HepG2 (cell line): ENCODE data around the gene SRSF2. TPM values are rescaled to one million over a fixed set of nuclear protein-coding genes. Genes with fewer than 3 reads are reported as not detected.
A peak's percentile ranks its signal among the peaks of the same experiment; 100 is the strongest.

Experiments used
- CSRNP1 ChIP-seq: sonication (generic); formaldehyde crosslinking; IDR thresholded peaks from 2 replicates; pipeline ENCODE4 v1.8.1; 2023; ENCODE audit warnings: mild to moderate bottlenecking, missing genetic modification reagents
- DPF2 ChIP-seq: sonication (generic); formaldehyde crosslinking; IDR thresholded peaks from 2 replicates; pipeline ENCODE4 v1.4.0; 2020; ENCODE audit warnings: mild to moderate bottlenecking, low read depth, missing genetic modification reagents, borderline replicate concordance
- FOXM1 ChIP-seq: sonication (generic); formaldehyde crosslinking; IDR thresholded peaks from 2 replicates; pipeline ENCODE4 v1.5.0; 2020; ENCODE audit warnings: missing genetic modification reagents
- GTF3A ChIP-seq: sonication (generic); formaldehyde crosslinking; conservative IDR thresholded peaks from 2 replicates; pipeline ENCODE4 v1.4.0; 2020; ENCODE audit warnings: mild to moderate bottlenecking, missing genetic modification reagents
- HNF4A ChIP-seq: sonication (generic); formaldehyde crosslinking; IDR thresholded peaks from 2 replicates; pipeline ENCODE4 v1.4.0; 2020; ENCODE audit warnings: missing genetic modification reagents
- HNRNPH1 ChIP-seq: fragments of 200-400 bp; formaldehyde crosslinking; optimal IDR thresholded peaks from 2 replicates; pipeline ENCODE3; 2017; ENCODE audit warnings: mild to moderate bottlenecking, low read depth, low read length
- MXI1 ChIP-seq: IDR thresholded peaks from 3 replicates; pipeline ENCODE4 v1.6.1; 2012; ENCODE audit warnings: low read depth, low read length, inconsistent platforms, borderline replicate concordance
- MYC ChIP-seq: sonication (generic); formaldehyde crosslinking; IDR thresholded peaks from 2 replicates; pipeline ENCODE4 v1.9.0; 2021; ENCODE audit warnings: missing genetic modification reagents, borderline replicate concordance
- SIN3B ChIP-seq: fragments of 150-350 bp; IDR thresholded peaks from 2 replicates; pipeline ENCODE4 v1.6.1; 2014; ENCODE audit warnings: low read length
- TCF7 ChIP-seq: sonication (generic); IDR thresholded peaks from 2 replicates; pipeline ENCODE4 v1.6.1; 2016; ENCODE audit warnings: antibody characterized with exemption, low read depth
- USF2 ChIP-seq, 2 experiments: sonication (generic) in 1 of 2; formaldehyde crosslinking in 1 of 2; IDR thresholded peaks; 2 replicates each; pipeline versions ENCODE4 v1.5.1 to v1.6.1; 2011 to 2020; ENCODE audit warnings: borderline replicate concordance in 1 of 2, low read depth in 1 of 2, low read length in 1 of 2, mild to moderate bottlenecking in 1 of 2, missing genetic modification reagents in 1 of 2, moderate library complexity in 1 of 2
- ZBTB21 ChIP-seq: sonication (generic); formaldehyde crosslinking; IDR thresholded peaks from 2 replicates; pipeline ENCODE4 v1.4.0; 2020; ENCODE audit warnings: missing genetic modification reagents
- ZNF101 ChIP-seq: sonication (generic); formaldehyde crosslinking; IDR thresholded peaks from 2 replicates; pipeline ENCODE4 v1.4.0; 2020; ENCODE audit warnings: mild to moderate bottlenecking, low read depth, missing genetic modification reagents, borderline replicate concordance
- ZNF253 ChIP-seq: sonication (generic); formaldehyde crosslinking; IDR thresholded peaks from 2 replicates; pipeline ENCODE4 v1.8.0; 2022; ENCODE audit warnings: mild to moderate bottlenecking, missing genetic modification reagents, borderline replicate concordance
- ZNF326 ChIP-seq: sonication (generic); formaldehyde crosslinking; IDR thresholded peaks from 2 replicates; pipeline ENCODE4 v1.4.0; 2020; ENCODE audit warnings: missing genetic modification reagents, borderline replicate concordance
- ZNF44 ChIP-seq: sonication (generic); formaldehyde crosslinking; IDR thresholded peaks from 2 replicates; pipeline ENCODE4 v1.5.1; 2020; ENCODE audit warnings: mild to moderate bottlenecking, missing genetic modification reagents
- ZNF503 ChIP-seq: sonication (generic); formaldehyde crosslinking; IDR thresholded peaks from 2 replicates; pipeline ENCODE4 v1.4.0; 2020; ENCODE audit warnings: missing genetic modification reagents
- ZNF614 ChIP-seq: IDR thresholded peaks from 2 replicates; pipeline ENCODE4 v1.6.1; 2018; ENCODE audit warnings: missing biosample characterization, missing genetic modification reagents, inconsistent platforms, borderline replicate concordance
- ZNF749 ChIP-seq: sonication (generic); formaldehyde crosslinking; IDR thresholded peaks from 2 replicates; pipeline ENCODE4 v1.8.0; 2022; ENCODE audit warnings: mild to moderate bottlenecking, missing genetic modification reagents, moderate library complexity, borderline replicate concordance
- ZUFSP ChIP-seq: sonication (generic); formaldehyde crosslinking; IDR thresholded peaks from 2 replicates; pipeline ENCODE4 v1.9.0; 2021; ENCODE audit warnings: missing genetic modification reagents, mild to moderate bottlenecking, borderline replicate concordance
- polyA plus RNA-seq, 8 experiments: library from polyadenylated mRNA; depleted of rRNA in 3 of 8; stranded (reverse) in 7 of 8; unstranded in 1 of 8; fragments of >200 nt; fragmentation: Illumina TruSeq in 4 of 8; extraction: Trizol in 4 of 8; gene quantifications; 2 replicates each; pipeline versions ENCODE4 v1.2.1 to v1.2.3, GENCODE V29; 2011 to 2016; ENCODE audit warnings: low read depth in 4 of 8, missing spikeins in 1 of 8, mixed read lengths in 1 of 8; ENCODE audit not compliant: insufficient read depth in 1 of 8
- total RNA-seq, 5 experiments: library from RNA; depleted of rRNA; stranded (reverse); fragments of >200 nt; fragmentation: Illumina TruSeq; extraction: Trizol; gene quantifications; 2 replicates each; pipeline ENCODE4 v1.2.3, GENCODE V29; 2016; ENCODE audit warnings: low read depth in 1 of 5

SRSF2 gene
- total and polyA plus RNA-seq, 2 of the 13 experiments (the other 11 are each of a cell fraction or from before 2014, with no cell fraction given) = 306 to 319 TPM

- peak; percentile 73; the same call in 1 of the 2 replicates for TF ChIP-seq ZNF614 (CRISPR knock-in tag)
- no peak for TF ChIP-seq GTF3A (CRISPR knock-in tag)
- no peak for TF ChIP-seq ZNF503 (CRISPR knock-in tag)
- TF ChIP-seq ZBTB21 (CRISPR knock-in tag) = peak; percentile 80
- no peak for TF ChIP-seq USF2 (IDR thresholded peaks at IDR 0.05; ENCODE audit: low read depth, low read length)
- TF ChIP-seq USF2 (CRISPR knock-in tag; IDR thresholded peaks at IDR 0.05; ENCODE audit: borderline replicate concordance) = no peak
- no peak for TF ChIP-seq FOXM1 (CRISPR knock-in tag)
- peak; percentile 60 for TF ChIP-seq MYC (CRISPR knock-in tag)
- TF ChIP-seq ZNF101 (CRISPR knock-in tag) = no peak
- TF ChIP-seq TCF7 = peak; percentile 53; the same call in 1 of the 2 replicates
- no peak for TF ChIP-seq HNRNPH1
- peak; percentile 68 for TF ChIP-seq ZNF44 (CRISPR knock-in tag)
- no peak for TF ChIP-seq ZNF326 (CRISPR knock-in tag)
- no peak for TF ChIP-seq ZUFSP
- 0 out of 2 replicates have a peak, but pooled peaks have one; percentile 41 for TF ChIP-seq ZNF253 (CRISPR knock-in tag)
- no peak for TF ChIP-seq SIN3B
- TF ChIP-seq CSRNP1 (CRISPR knock-in tag) = no peak
- TF ChIP-seq MXI1 = no peak; the same call in 2 of the 3 replicates
- TF ChIP-seq DPF2 (CRISPR knock-in tag) = peak; percentile 83; the same call in 1 of the 2 replicates
- TF ChIP-seq HNF4A (CRISPR knock-in tag) = peak; percentile 59
- TF ChIP-seq ZNF749 (CRISPR knock-in tag) = no peak
These were observed 36.3 kb downstream of the SRSF2 start (continued) for GRCh38 chr17:76700617-76701470.
